HepG2 (cell line): ENCODE data around the gene LIN28A. TPM values are rescaled to one million over a fixed set of nuclear protein-coding genes. Genes with fewer than 3 reads are reported as not detected.
A peak's percentile ranks its signal among the peaks of the same experiment; 100 is the strongest.

Source experiments
- ATAC-seq: fragments of 200-7000 bp; cut with Tn5 transposase; 3 replicates; pipeline ENCODE4 v1.9.1; 2020; ENCODE audit warnings: mild to moderate bottlenecking, moderate library complexity
- BruUV-seq: library from RNA; stranded (reverse); fragments of 400-500 nt; replicated peaks from 2 replicates; lab custom pipeline; 2021; lab: Mats Ljungman, UMichigan
- CTCF ChIA-PET: fragments of 300-600 bp; formaldehyde crosslinking; extraction: SDS; loops from one replicate; lab custom pipeline; 2021; ENCODE audit warnings: low total read pairs, inconsistent platforms, low intra/inter-chr PET ratio; lab: Yijun Ruan, JAX
- POLR2A ChIA-PET: fragments of 350-600 bp; sonication (Branson Sonifier 250); formaldehyde crosslinking; loops from one replicate; lab custom pipeline; 2020; ENCODE audit warnings: antibody characterized with exemption, inconsistent platforms; lab: Yijun Ruan, JAX
- DNase-seq: peaks from one replicate; pipeline ENCODE4 v3.0.0-alpha.2; 2015; ENCODE audit warnings: low spot score
- FAIRE-seq: peaks from 3 replicates; lab custom pipeline; 2011; peaks lifted over from hg19 to GRCh38; lab: Jason Lieb, UNC
- H2AFZ ChIP-seq: one replicate; pipeline ENCODE4 v1.6.1; 2011; ENCODE audit warnings: low read length, inconsistent platforms
- H3K27ac ChIP-seq: fragments of 300-600 bp; 3 replicates; pipeline ENCODE4 v1.8.0; 2011; ENCODE audit warnings: mixed run types, mild to moderate bottlenecking, mixed read lengths, low read length, inconsistent platforms; ENCODE audit not compliant: insufficient read depth; ENCODE audit errors: extremely low read length
- H3K27me3 ChIP-seq, 2 experiments: fragments of 200-600 bp in 1 of 2; 2 replicates in 1 of 2; 3 replicates in 1 of 2; pipeline versions ENCODE4 v1.6.0 to v1.8.0; 2011; ENCODE audit warnings: low read length in 2 of 2, mild to moderate bottlenecking in 2 of 2, moderate library complexity in 2 of 2, inconsistent platforms in 1 of 2; ENCODE audit not compliant: insufficient read depth in 2 of 2, control insufficient read depth in 1 of 2
- H3K36me3 ChIP-seq, 2 experiments: fragments of 200-600 bp in 1 of 2; replicated peaks in 1 of 2; 2 replicates in 1 of 2; 3 replicates in 1 of 2; pipeline versions ENCODE4 v1.5.1 to v1.8.0; 2011; ENCODE audit warnings: low read length in 2 of 2, inconsistent platforms in 1 of 2; ENCODE audit not compliant: insufficient read depth in 2 of 2, control insufficient read depth in 1 of 2
- H3K4me1 ChIP-seq: 2 replicates; pipeline ENCODE4 v1.5.1; 2012; ENCODE audit warnings: low read length, inconsistent platforms; ENCODE audit not compliant: insufficient read depth
- H3K4me2 ChIP-seq: 2 replicates; pipeline ENCODE4 v1.6.0; 2011; ENCODE audit warnings: low read depth, low read length, inconsistent platforms
- H3K4me3 ChIP-seq, 3 experiments: fragments of 200-600 bp in 1 of 3; sonication (generic), shearing (Covaris generic) in 1 of 3; replicated peaks in 1 of 3; 2 replicates each; pipeline ENCODE4 v1.5.1; 2011 to 2016; ENCODE audit warnings: low read length in 3 of 3, inconsistent platforms in 2 of 3, low read depth in 2 of 3, mild to moderate bottlenecking in 2 of 3, control low read depth in 1 of 3, mixed read lengths in 1 of 3; ENCODE audit not compliant: insufficient read depth in 1 of 3
- H3K79me2 ChIP-seq: one replicate; pipeline ENCODE4 v1.6.1; 2011; ENCODE audit warnings: low read length, inconsistent platforms; ENCODE audit not compliant: insufficient read depth
- H3K9ac ChIP-seq: 2 replicates; pipeline ENCODE4 v1.6.0; 2011; ENCODE audit warnings: mild to moderate bottlenecking, low read depth, low read length, inconsistent platforms; ENCODE audit not compliant: insufficient read depth
- H3K9me3 ChIP-seq: 2 replicates; pipeline ENCODE4 v1.5.1; 2012; ENCODE audit warnings: mild to moderate bottlenecking, low read length
- H4K20me1 ChIP-seq: 2 replicates; pipeline ENCODE4 v1.6.0; 2011; ENCODE audit warnings: inconsistent platforms, mild to moderate bottlenecking, low read length, moderate library complexity; ENCODE audit not compliant: insufficient read depth
- AGO1 ChIP-seq: fragments of 200-400 bp; formaldehyde crosslinking; IDR thresholded peaks from 2 replicates; pipeline ENCODE4 v1.6.1; 2017; ENCODE audit warnings: mild to moderate bottlenecking, low read depth, low read length, moderate library complexity; ENCODE audit not compliant: poor library complexity, severe bottlenecking
- AGO2 ChIP-seq: fragments of 200-400 bp; formaldehyde crosslinking; optimal IDR thresholded peaks from 2 replicates; pipeline ENCODE3; 2017; ENCODE audit warnings: mild to moderate bottlenecking, low read depth, low read length, moderate library complexity
- ARNTL ChIP-seq: sonication (generic); formaldehyde crosslinking; IDR thresholded peaks from 2 replicates; pipeline ENCODE4 v1.4.0; 2020; ENCODE audit warnings: mild to moderate bottlenecking, missing genetic modification reagents
- CEBPB ChIP-seq: IDR thresholded peaks from 2 replicates; pipeline ENCODE4 v1.6.1; 2011; ENCODE audit warnings: low read depth, low read length, improper control_type of control experiment, borderline replicate concordance
- POLR2A ChIP-seq, 2 experiments: IDR thresholded peaks; 2 replicates each; pipeline ENCODE4 v1.6.1; 2011; ENCODE audit warnings: low read depth in 2 of 2, low read length in 2 of 2, mild to moderate bottlenecking in 1 of 2, moderate library complexity in 1 of 2; ENCODE audit not compliant: insufficient read depth in 1 of 2
- TOE1 ChIP-seq: sonication (generic); formaldehyde crosslinking; IDR thresholded peaks from 2 replicates; pipeline ENCODE4 v1.4.0; 2020; ENCODE audit warnings: mild to moderate bottlenecking, missing genetic modification reagents
- ZNF207 ChIP-seq: fragments of 450-650 bp; IDR thresholded peaks from 2 replicates; pipeline ENCODE4 v1.6.1; 2016; ENCODE audit warnings: antibody characterized with exemption, borderline replicate concordance
- ZNF772 ChIP-seq: sonication (generic); formaldehyde crosslinking; IDR thresholded peaks from 2 replicates; pipeline ENCODE4 v1.5.0; 2020; ENCODE audit warnings: mild to moderate bottlenecking, missing genetic modification reagents
- WGBS: methylation state at CpG from one replicate; pipeline ENCODE4 v1.1.6; 2017; ENCODE audit warnings: low lambda C conversion rate; 5-methylcytosine and 5-hydroxymethylcytosine counted together
- in situ Hi-C: cut with HindIII; loops from 2 replicates; pipeline ENCODE4 v1.10.0; 2017; ENCODE audit warnings: low pct_unique_long_range_greater_than_20kb; ENCODE audit not compliant: extremely low pct_ligation_motif_present
- intact Hi-C: fragments of 100-400 bp; cut with micrococcal nuclease; formaldehyde crosslinking; loops from one replicate; pipeline ENCODE4 v1.10.0; 2022; ENCODE audit not compliant: unreplicated experiment
- polyA plus RNA-seq, 8 experiments: library from polyadenylated mRNA; depleted of rRNA in 3 of 8; stranded (reverse) in 7 of 8; unstranded in 1 of 8; fragments of >200 nt; fragmentation: Illumina TruSeq in 4 of 8; extraction: Trizol in 4 of 8; gene quantifications; 2 replicates each; pipeline versions ENCODE4 v1.2.1 to v1.2.3, GENCODE V29; 2011 to 2016; ENCODE audit warnings: low read depth in 4 of 8, missing spikeins in 1 of 8, mixed read lengths in 1 of 8; ENCODE audit not compliant: insufficient read depth in 1 of 8
- total RNA-seq, 5 experiments: library from RNA; depleted of rRNA; stranded (reverse); fragments of >200 nt; fragmentation: Illumina TruSeq; extraction: Trizol; gene quantifications; 2 replicates each; pipeline ENCODE4 v1.2.3, GENCODE V29; 2016; ENCODE audit warnings: low read depth in 1 of 5
- TF ChIP-seq, protein P1 (sequence below): sonication (generic); formaldehyde crosslinking; IDR thresholded peaks from 2 replicates; pipeline ENCODE4 v1.4.0; 2020; ENCODE audit warnings: missing genetic modification reagents
- TF ChIP-seq, protein P2 (sequence below): IDR thresholded peaks from 2 replicates; pipeline ENCODE4 v1.6.1; 2016; ENCODE audit warnings: low read depth
- TF ChIP-seq, protein P3 (sequence below): sonication (generic); formaldehyde crosslinking; IDR thresholded peaks from 2 replicates; pipeline ENCODE4 v1.4.0; 2020; ENCODE audit warnings: missing genetic modification reagents, borderline replicate concordance
- TF ChIP-seq, protein P4 (sequence below): sonication (generic); formaldehyde crosslinking; conservative IDR thresholded peaks from 2 replicates; pipeline ENCODE4 v1.8.0; 2022; ENCODE audit warnings: mild to moderate bottlenecking, moderate library complexity, missing genetic modification reagents

Gene LIN28A
- total and polyA plus RNA-seq, 2 of the 13 experiments (the other 11 are each of a cell fraction or from before 2014, with no cell fraction given) = not detected

DNA sequence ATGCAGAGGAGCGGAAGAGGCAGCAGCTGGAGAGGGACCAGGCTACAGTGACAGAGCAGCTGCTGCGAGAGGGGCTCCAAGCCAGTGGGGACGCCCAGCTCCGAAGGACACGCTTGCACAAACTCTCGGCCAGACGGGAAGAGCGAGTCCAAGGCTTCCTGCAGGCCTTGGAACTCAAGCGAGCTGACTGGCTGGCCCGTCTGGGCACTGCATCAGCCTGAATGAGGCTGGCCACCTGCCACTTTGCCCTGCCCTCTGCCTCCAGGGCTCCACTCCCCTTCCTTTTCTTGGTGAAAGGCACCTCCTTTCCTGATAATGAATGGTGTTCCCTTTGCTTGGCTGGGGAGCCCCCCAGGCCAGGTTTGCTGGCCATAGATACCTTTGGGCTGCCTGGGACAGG, 58.3 kb downstream of the LIN28A start:
- BruUV-seq = no TSS peak
- CTCF ChIA-PET = no interaction called here
- 95% methylated on average over 10 of the region's 10 CpGs for WGBS
- Histone ChIP-seq H3K27ac (no peak overlapping the region), H2AFZ (no peak overlapping the region), H3K9ac (no peak overlapping the region), H3K79me2 (peaks cover 8% of the 10 kb centered on the region), H3K4me1 (peaks cover 20% of the 10 kb centered on the region), H3K4me3 (no peak overlapping the region), H3K27me3 (no peaks in the 10 kb centered on the region; a peak in 1 of 5 replicates), H3K4me2 (no peak overlapping the region), H3K9me3 (no peaks in the 10 kb centered on the region), H4K20me1 (peaks cover 10% of the 10 kb centered on the region), H3K36me3 (peaks cover 12 to 60% of the 10 kb centered on the region in 2 experiments)
- POLR2A ChIA-PET = no interaction called here
- intact Hi-C loops (no loop called here), in situ Hi-C loops (no loop called here)
- FAIRE-seq = no peak
- no peak for DNase-seq
- 0 out of 4 replicates have a peak, but pooled peaks of 1 of the 2 experiments have one; percentile 9 for TF ChIP-seq POLR2A (IDR thresholded peaks at IDR 0.05; ENCODE audit: insufficient read depth in 1 of 2, low read depth in 2 of 2, low read length in 2 of 2)
- TF ChIP-seq ARNTL (CRISPR knock-in tag) = no peak
- peak; percentile 67 for TF ChIP-seq AGO2
- no peak for TF ChIP-seq ZNF772
- TF ChIP-seq, protein P1, sequence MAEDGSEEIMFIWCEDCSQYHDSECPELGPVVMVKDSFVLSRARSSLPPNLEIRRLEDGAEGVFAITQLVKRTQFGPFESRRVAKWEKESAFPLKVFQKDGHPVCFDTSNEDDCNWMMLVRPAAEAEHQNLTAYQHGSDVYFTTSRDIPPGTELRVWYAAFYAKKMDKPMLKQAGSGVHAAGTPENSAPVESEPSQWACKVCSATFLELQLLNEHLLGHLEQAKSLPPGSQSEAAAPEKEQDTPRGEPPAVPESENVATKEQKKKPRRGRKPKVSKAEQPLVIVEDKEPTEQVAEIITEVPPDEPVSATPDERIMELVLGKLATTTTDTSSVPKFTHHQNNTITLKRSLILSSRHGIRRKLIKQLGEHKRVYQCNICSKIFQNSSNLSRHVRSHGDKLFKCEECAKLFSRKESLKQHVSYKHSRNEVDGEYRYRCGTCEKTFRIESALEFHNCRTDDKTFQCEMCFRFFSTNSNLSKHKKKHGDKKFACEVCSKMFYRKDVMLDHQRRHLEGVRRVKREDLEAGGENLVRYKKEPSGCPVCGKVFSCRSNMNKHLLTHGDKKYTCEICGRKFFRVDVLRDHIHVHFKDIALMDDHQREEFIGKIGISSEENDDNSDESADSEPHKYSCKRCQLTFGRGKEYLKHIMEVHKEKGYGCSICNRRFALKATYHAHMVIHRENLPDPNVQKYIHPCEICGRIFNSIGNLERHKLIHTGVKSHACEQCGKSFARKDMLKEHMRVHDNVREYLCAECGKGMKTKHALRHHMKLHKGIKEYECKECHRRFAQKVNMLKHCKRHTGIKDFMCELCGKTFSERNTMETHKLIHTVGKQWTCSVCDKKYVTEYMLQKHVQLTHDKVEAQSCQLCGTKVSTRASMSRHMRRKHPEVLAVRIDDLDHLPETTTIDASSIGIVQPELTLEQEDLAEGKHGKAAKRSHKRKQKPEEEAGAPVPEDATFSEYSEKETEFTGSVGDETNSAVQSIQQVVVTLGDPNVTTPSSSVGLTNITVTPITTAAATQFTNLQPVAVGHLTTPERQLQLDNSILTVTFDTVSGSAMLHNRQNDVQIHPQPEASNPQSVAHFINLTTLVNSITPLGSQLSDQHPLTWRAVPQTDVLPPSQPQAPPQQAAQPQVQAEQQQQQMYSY = no peak
- TF ChIP-seq, protein P2, sequence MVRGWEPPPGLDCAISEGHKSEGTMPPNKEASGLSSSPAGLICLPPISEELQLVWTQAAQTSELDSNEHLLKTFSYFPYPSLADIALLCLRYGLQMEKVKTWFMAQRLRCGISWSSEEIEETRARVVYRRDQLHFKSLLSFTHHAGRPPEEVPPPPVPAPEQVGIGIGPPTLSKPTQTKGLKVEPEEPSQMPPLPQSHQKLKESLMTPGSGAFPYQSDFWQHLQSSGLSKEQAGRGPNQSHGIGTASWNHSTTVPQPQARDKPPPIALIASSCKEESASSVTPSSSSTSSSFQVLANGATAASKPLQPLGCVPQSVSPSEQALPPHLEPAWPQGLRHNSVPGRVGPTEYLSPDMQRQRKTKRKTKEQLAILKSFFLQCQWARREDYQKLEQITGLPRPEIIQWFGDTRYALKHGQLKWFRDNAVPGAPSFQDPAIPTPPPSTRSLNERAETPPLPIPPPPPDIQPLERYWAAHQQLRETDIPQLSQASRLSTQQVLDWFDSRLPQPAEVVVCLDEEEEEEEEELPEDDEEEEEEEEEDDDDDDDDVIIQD (CRISPR knock-in tag) = no peak
- TF ChIP-seq TOE1 (CRISPR knock-in tag) = no peak
- TF ChIP-seq CEBPB = no peak
- TF ChIP-seq, protein P3, sequence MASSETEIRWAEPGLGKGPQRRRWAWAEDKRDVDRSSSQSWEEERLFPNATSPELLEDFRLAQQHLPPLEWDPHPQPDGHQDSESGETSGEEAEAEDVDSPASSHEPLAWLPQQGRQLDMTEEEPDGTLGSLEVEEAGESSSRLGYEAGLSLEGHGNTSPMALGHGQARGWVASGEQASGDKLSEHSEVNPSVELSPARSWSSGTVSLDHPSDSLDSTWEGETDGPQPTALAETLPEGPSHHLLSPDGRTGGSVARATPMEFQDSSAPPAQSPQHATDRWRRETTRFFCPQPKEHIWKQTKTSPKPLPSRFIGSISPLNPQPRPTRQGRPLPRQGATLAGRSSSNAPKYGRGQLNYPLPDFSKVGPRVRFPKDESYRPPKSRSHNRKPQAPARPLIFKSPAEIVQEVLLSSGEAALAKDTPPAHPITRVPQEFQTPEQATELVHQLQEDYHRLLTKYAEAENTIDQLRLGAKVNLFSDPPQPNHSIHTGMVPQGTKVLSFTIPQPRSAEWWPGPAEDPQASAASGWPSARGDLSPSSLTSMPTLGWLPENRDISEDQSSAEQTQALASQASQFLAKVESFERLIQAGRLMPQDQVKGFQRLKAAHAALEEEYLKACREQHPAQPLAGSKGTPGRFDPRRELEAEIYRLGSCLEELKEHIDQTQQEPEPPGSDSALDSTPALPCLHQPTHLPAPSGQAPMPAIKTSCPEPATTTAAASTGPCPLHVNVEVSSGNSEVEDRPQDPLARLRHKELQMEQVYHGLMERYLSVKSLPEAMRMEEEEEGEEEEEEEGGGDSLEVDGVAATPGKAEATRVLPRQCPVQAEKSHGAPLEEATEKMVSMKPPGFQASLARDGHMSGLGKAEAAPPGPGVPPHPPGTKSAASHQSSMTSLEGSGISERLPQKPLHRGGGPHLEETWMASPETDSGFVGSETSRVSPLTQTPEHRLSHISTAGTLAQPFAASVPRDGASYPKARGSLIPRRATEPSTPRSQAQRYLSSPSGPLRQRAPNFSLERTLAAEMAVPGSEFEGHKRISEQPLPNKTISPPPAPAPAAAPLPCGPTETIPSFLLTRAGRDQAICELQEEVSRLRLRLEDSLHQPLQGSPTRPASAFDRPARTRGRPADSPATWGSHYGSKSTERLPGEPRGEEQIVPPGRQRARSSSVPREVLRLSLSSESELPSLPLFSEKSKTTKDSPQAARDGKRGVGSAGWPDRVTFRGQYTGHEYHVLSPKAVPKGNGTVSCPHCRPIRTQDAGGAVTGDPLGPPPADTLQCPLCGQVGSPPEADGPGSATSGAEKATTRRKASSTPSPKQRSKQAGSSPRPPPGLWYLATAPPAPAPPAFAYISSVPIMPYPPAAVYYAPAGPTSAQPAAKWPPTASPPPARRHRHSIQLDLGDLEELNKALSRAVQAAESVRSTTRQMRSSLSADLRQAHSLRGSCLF (CRISPR knock-in tag) = no peak
- no peak for TF ChIP-seq ZNF207
- TF ChIP-seq AGO1 = peak; percentile 89
- TF ChIP-seq, protein P4, sequence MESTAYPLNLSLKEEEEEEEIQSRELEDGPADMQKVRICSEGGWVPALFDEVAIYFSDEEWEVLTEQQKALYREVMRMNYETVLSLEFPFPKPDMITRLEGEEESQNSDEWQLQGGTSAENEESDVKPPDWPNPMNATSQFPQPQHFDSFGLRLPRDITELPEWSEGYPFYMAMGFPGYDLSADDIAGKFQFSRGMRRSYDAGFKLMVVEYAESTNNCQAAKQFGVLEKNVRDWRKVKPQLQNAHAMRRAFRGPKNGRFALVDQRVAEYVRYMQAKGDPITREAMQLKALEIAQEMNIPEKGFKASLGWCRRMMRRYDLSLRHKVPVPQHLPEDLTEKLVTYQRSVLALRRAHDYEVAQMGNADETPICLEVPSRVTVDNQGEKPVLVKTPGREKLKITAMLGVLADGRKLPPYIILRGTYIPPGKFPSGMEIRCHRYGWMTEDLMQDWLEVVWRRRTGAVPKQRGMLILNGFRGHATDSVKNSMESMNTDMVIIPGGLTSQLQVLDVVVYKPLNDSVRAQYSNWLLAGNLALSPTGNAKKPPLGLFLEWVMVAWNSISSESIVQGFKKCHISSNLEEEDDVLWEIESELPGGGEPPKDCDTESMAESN (CRISPR knock-in tag) = no peak
- ATAC-seq = no peak
